HepG2 (cell line): ENCODE measurements around the gene DRD1. TPM values are rescaled to one million over a fixed set of nuclear protein-coding genes. Genes with fewer than 3 reads are reported as not detected.
"Not testable (repeated sequence)": the region's sequence is repeated elsewhere in the genome, so short reads cannot be mapped to it uniquely, and the experiment has no call there.

Experiments used
- ATAC-seq: fragments of 200-7000 bp; cut with Tn5 transposase; 3 replicates; pipeline ENCODE4 v1.9.1; 2020; ENCODE audit warnings: mild to moderate bottlenecking, moderate library complexity
- BruUV-seq: library from RNA; stranded (reverse); fragments of 400-500 nt; replicated peaks from 2 replicates; lab custom pipeline; 2021; lab: Mats Ljungman, UMichigan
- CTCF ChIA-PET: fragments of 300-600 bp; formaldehyde crosslinking; extraction: SDS; loops from one replicate; lab custom pipeline; 2021; ENCODE audit warnings: low total read pairs, inconsistent platforms, low intra/inter-chr PET ratio; lab: Yijun Ruan, JAX
- POLR2A ChIA-PET: fragments of 350-600 bp; sonication (Branson Sonifier 250); formaldehyde crosslinking; loops from one replicate; lab custom pipeline; 2020; ENCODE audit warnings: antibody characterized with exemption, inconsistent platforms; lab: Yijun Ruan, JAX
- DNase-seq: peaks from one replicate; pipeline ENCODE4 v3.0.0-alpha.2; 2015; ENCODE audit warnings: low spot score
- FAIRE-seq: peaks from 3 replicates; lab custom pipeline; 2011; peaks lifted over from hg19 to GRCh38; lab: Jason Lieb, UNC
- H2AFZ ChIP-seq: one replicate; pipeline ENCODE4 v1.6.1; 2011; ENCODE audit warnings: low read length, inconsistent platforms
- H3K27ac ChIP-seq: fragments of 300-600 bp; 3 replicates; pipeline ENCODE4 v1.8.0; 2011; ENCODE audit warnings: mixed run types, mild to moderate bottlenecking, mixed read lengths, low read length, inconsistent platforms; ENCODE audit not compliant: insufficient read depth; ENCODE audit errors: extremely low read length
- H3K27me3 ChIP-seq, 2 experiments: fragments of 200-600 bp in 1 of 2; 2 replicates in 1 of 2; 3 replicates in 1 of 2; pipeline versions ENCODE4 v1.6.0 to v1.8.0; 2011; ENCODE audit warnings: low read length in 2 of 2, mild to moderate bottlenecking in 2 of 2, moderate library complexity in 2 of 2, inconsistent platforms in 1 of 2; ENCODE audit not compliant: insufficient read depth in 2 of 2, control insufficient read depth in 1 of 2
- H3K36me3 ChIP-seq, 2 experiments: fragments of 200-600 bp in 1 of 2; replicated peaks in 1 of 2; 2 replicates in 1 of 2; 3 replicates in 1 of 2; pipeline versions ENCODE4 v1.5.1 to v1.8.0; 2011; ENCODE audit warnings: low read length in 2 of 2, inconsistent platforms in 1 of 2; ENCODE audit not compliant: insufficient read depth in 2 of 2, control insufficient read depth in 1 of 2
- H3K4me1 ChIP-seq: 2 replicates; pipeline ENCODE4 v1.5.1; 2012; ENCODE audit warnings: low read length, inconsistent platforms; ENCODE audit not compliant: insufficient read depth
- H3K4me2 ChIP-seq: 2 replicates; pipeline ENCODE4 v1.6.0; 2011; ENCODE audit warnings: low read depth, low read length, inconsistent platforms
- H3K4me3 ChIP-seq, 3 experiments: fragments of 200-600 bp in 1 of 3; sonication (generic), shearing (Covaris generic) in 1 of 3; replicated peaks in 1 of 3; 2 replicates each; pipeline ENCODE4 v1.5.1; 2011 to 2016; ENCODE audit warnings: low read length in 3 of 3, inconsistent platforms in 2 of 3, low read depth in 2 of 3, mild to moderate bottlenecking in 2 of 3, control low read depth in 1 of 3, mixed read lengths in 1 of 3; ENCODE audit not compliant: insufficient read depth in 1 of 3
- H3K79me2 ChIP-seq: one replicate; pipeline ENCODE4 v1.6.1; 2011; ENCODE audit warnings: low read length, inconsistent platforms; ENCODE audit not compliant: insufficient read depth
- H3K9ac ChIP-seq: 2 replicates; pipeline ENCODE4 v1.6.0; 2011; ENCODE audit warnings: mild to moderate bottlenecking, low read depth, low read length, inconsistent platforms; ENCODE audit not compliant: insufficient read depth
- H3K9me3 ChIP-seq: 2 replicates; pipeline ENCODE4 v1.5.1; 2012; ENCODE audit warnings: mild to moderate bottlenecking, low read length
- H4K20me1 ChIP-seq: 2 replicates; pipeline ENCODE4 v1.6.0; 2011; ENCODE audit warnings: inconsistent platforms, mild to moderate bottlenecking, low read length, moderate library complexity; ENCODE audit not compliant: insufficient read depth
- EZH2 ChIP-seq: conservative IDR thresholded peaks from 2 replicates; pipeline ENCODE4 v1.6.1; 2012; ENCODE audit warnings: mild to moderate bottlenecking, low read depth, low read length, moderate library complexity
- HDAC1 ChIP-seq: sonication (generic); formaldehyde crosslinking; IDR thresholded peaks from 2 replicates; pipeline ENCODE4 v1.5.1; 2020; ENCODE audit warnings: mild to moderate bottlenecking, missing genetic modification reagents
- KDM2A ChIP-seq: sonication (generic); formaldehyde crosslinking; IDR thresholded peaks from 2 replicates; pipeline ENCODE4 v1.4.0; 2020; ENCODE audit warnings: low read depth, missing genetic modification reagents, borderline replicate concordance
- TIGD3 ChIP-seq: sonication (generic); formaldehyde crosslinking; IDR thresholded peaks from 2 replicates; pipeline ENCODE4 v1.5.1; 2020; ENCODE audit warnings: mild to moderate bottlenecking, missing genetic modification reagents, borderline replicate concordance
- ZNF292 ChIP-seq: sonication (generic); formaldehyde crosslinking; IDR thresholded peaks from 2 replicates; pipeline ENCODE4 v1.8.1; 2022; ENCODE audit warnings: mild to moderate bottlenecking, low read depth, missing genetic modification reagents, borderline replicate concordance
- ZNF710 ChIP-seq: sonication (generic); formaldehyde crosslinking; IDR thresholded peaks from 2 replicates; pipeline ENCODE4 v1.5.0; 2020; ENCODE audit warnings: mild to moderate bottlenecking, missing genetic modification reagents, borderline replicate concordance
- WGBS: methylation state at CpG from one replicate; pipeline ENCODE4 v1.1.6; 2017; ENCODE audit warnings: low lambda C conversion rate; 5-methylcytosine and 5-hydroxymethylcytosine counted together
- in situ Hi-C: cut with HindIII; loops from 2 replicates; pipeline ENCODE4 v1.10.0; 2017; ENCODE audit warnings: low pct_unique_long_range_greater_than_20kb; ENCODE audit not compliant: extremely low pct_ligation_motif_present
- intact Hi-C: fragments of 100-400 bp; cut with micrococcal nuclease; formaldehyde crosslinking; loops from one replicate; pipeline ENCODE4 v1.10.0; 2022; ENCODE audit not compliant: unreplicated experiment
- polyA plus RNA-seq, 8 experiments: library from polyadenylated mRNA; depleted of rRNA in 3 of 8; stranded (reverse) in 7 of 8; unstranded in 1 of 8; fragments of >200 nt; fragmentation: Illumina TruSeq in 4 of 8; extraction: Trizol in 4 of 8; gene quantifications; 2 replicates each; pipeline versions ENCODE4 v1.2.1 to v1.2.3, GENCODE V29; 2011 to 2016; ENCODE audit warnings: low read depth in 4 of 8, missing spikeins in 1 of 8, mixed read lengths in 1 of 8; ENCODE audit not compliant: insufficient read depth in 1 of 8
- total RNA-seq, 5 experiments: library from RNA; depleted of rRNA; stranded (reverse); fragments of >200 nt; fragmentation: Illumina TruSeq; extraction: Trizol; gene quantifications; 2 replicates each; pipeline ENCODE4 v1.2.3, GENCODE V29; 2016; ENCODE audit warnings: low read depth in 1 of 5
- TF ChIP-seq, protein P1 (sequence below): sonication (generic); formaldehyde crosslinking; IDR thresholded peaks from 2 replicates; pipeline ENCODE4 v1.8.1; 2023; ENCODE audit warnings: missing genetic modification reagents, inconsistent platforms, borderline replicate concordance

Gene DRD1
- total and polyA plus RNA-seq, 2 of the 13 experiments (the other 11 are each of a cell fraction or from before 2014, with no cell fraction given): not detected

GRCh38 chr5:175434800-175435199 is 9.2 kb downstream of the DRD1 start (continued):
- no peak for TF ChIP-seq TIGD3 (CRISPR knock-in tag)
- TF ChIP-seq, all 625 proteins: peak for 0

- Histone ChIP-seq H3K4me1 (no peaks in the 10 kb centered on the region), H3K4me2 (no peak overlapping the region), H2AFZ (no peak overlapping the region), H4K20me1 (no peaks in the 10 kb centered on the region), H3K27ac (no peak overlapping the region), H3K9ac (no peak overlapping the region), H3K4me3 (no peak overlapping the region), H3K36me3 (no peaks in the 10 kb centered on the region), H3K27me3 (peaks cover 2 to 6% of the 10 kb centered on the region in 2 experiments; a peak in 2 of 5 replicates), H3K79me2 (no peaks in the 10 kb centered on the region), H3K9me3 (no peaks in the 10 kb centered on the region)
- 2% methylated on average over 2 of the region's 2 CpGs for WGBS
- ATAC-seq (no peak), DNase-seq (no peak), FAIRE-seq (no peak)
- ChIA-PET POLR2A (no interaction called here), CTCF (no interaction called here)
- intact Hi-C loops (no loop called here), in situ Hi-C loops (no loop called here)
- no TSS peak for BruUV-seq
- TF ChIP-seq ZNF292 (CRISPR knock-in tag) (no peak), HDAC1 (CRISPR knock-in tag) (no peak), KDM2A (CRISPR knock-in tag) (no peak), EZH2 (no peak), ZNF710 (CRISPR knock-in tag) (no peak)
- TF ChIP-seq, protein P1, sequence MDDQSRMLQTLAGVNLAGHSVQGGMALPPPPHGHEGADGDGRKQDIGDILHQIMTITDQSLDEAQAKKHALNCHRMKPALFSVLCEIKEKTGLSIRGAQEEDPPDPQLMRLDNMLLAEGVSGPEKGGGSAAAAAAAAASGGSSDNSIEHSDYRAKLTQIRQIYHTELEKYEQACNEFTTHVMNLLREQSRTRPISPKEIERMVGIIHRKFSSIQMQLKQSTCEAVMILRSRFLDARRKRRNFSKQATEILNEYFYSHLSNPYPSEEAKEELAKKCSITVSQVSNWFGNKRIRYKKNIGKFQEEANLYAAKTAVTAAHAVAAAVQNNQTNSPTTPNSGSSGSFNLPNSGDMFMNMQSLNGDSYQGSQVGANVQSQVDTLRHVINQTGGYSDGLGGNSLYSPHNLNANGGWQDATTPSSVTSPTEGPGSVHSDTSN (CRISPR knock-in tag): no peak
Observed at GRCh38 chr5:175427762-175428161, 16.2 kb downstream of the DRD1 start.

DNA sequence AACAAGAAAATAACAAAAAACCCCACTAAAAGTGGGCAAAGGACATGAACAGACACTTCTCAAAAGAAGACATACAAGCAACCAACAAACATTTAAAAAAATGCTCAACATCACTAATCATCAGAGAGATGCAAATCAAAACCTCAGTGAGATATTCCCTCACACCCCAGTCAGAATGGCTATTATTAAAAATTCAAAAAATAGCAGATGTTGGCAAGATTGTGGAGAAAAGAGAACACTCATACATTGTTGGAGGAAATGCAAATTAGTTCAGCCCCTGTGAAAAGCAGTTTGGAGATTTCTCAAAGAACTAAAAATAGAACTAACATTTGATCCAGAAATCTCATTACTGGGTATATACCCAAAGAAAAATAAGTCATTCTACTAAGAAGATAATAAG is 19.4 kb downstream of the DRD1 start:
- H2AFZ ChIP-seq, H3K4me2 ChIP-seq, H3K36me3 ChIP-seq, FAIRE-seq, POLR2A ChIA-PET, H3K4me3 ChIP-seq, CTCF ChIA-PET, H4K20me1 ChIP-seq, BruUV-seq, ATAC-seq, in situ Hi-C loops, H3K4me1 ChIP-seq, H3K9ac ChIP-seq, H3K27me3 ChIP-seq, DNase-seq, H3K9me3 ChIP-seq, intact Hi-C loops, H3K79me2 ChIP-seq, H3K27ac ChIP-seq: not testable (repeated sequence)
